Loucy (cell line): ENCODE measurements around the gene DTNA.
"Not testable (repeated sequence)": the region's sequence is repeated elsewhere in the genome, so short reads cannot be mapped to it uniquely, and the experiment has no call there.

Source experiments
- CTCF ChIP-seq: fragments of 200-600 bp; sonication (generic); conservative IDR thresholded peaks from 2 replicates; pipeline ENCODE4 v1.5.1; 2014; ENCODE audit warnings: mild to moderate bottlenecking, antibody characterized with exemption, low read length
- EZH2phosphoT487 ChIP-seq: fragments of 200-600 bp; IDR thresholded peaks from 2 replicates; pipeline ENCODE4 v1.6.1; 2018; ENCODE audit warnings: antibody characterized with exemption, mild to moderate bottlenecking, moderate library complexity, borderline replicate concordance

- not testable (repeated sequence) for TF ChIP-seq CTCF, EZH2phosphoT487
Observed at GRCh38 chr18:34689750-34690149, 20.3 kb upstream of the DTNA start.
